ENCODE results near the gene NDC1. TPM values are rescaled to one million over a fixed set of nuclear protein-coding genes. Genes with fewer than 3 reads are reported as not detected.
"Not testable (repeated sequence)": the region's sequence is repeated elsewhere in the genome, so short reads cannot be mapped to it uniquely, and the experiment has no call there.

Gene NDC1
- polyA plus RNA-seq, 4 donors: 26.7 to 33.0 (median 32.3) TPM

DNA sequence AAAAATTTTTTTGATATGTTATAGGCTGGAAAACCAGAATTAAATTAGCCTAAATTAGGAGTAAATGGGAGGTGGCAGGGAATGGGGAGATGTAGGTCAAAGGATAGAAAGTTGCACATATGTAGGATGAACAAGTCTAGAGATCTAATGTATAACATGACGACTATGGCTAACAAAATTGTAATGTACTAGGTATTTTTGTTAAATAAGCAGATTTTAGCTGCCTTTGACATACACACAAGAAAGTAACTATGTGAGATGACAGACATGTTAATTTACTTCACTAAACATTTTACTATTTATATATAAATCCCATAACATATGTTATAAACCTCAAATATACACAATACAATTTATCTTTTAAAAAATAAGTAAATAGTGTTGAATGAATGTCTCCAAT, 68.9 kb downstream of the NDC1 start:
- no peak for DNase-seq (ENCODE audit: low read depth in 4 of 4, low spot score in 3 of 4)

DNA sequence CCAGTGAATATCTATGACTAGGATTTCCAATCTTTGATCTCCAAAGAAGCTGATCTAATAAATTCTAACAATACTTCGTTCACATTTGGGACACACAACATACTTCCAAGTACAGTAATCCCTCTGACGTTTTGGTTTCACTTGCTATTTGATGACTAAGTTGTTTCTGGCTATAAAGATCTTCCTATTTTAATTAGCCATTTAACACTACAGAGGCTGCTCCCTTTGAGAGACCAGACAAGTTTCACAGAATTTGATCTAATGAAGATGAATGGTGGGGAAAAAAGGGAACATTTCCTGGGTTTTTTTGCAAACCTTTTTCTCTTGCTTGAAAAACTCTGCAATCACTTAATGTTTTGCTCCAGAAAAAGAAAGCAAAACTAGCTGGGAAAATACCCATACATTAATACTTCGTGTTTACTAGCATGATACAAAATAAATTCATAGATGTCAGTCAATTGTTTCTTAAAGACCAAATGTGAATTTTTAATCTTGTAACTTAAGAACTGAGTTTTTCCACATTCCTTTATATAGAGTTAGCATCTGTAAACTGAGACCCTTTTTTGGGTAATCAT, 71.2 kb downstream of the NDC1 start:
- no peak for DNase-seq (ENCODE audit: low read depth in 4 of 4, low spot score in 3 of 4)

DNA sequence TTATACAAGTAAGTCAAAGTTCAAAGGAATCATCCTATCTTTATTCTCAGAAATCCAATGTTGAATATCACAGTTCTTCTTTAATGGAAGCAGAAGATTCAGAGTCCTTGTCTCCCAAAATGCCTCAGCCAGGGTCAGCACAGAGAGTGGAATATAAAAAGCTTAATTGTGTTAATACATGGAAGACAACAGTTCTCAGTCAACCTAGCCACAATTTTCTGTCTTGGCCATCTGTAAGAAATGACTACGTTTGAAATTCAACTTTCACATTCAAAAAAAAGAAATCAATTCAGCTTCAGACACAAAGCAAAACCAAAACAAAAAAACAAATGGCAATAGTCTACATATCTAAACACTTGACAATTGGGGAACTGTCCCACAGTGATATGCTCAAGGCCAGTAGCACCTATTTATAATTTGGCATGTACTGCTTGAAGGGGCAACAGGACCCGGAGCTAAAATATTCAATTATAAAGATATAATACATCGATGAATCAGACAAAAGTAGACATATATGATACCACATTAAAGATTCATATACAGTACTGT, 71.8 kb downstream of the NDC1 start:
- no peak for DNase-seq (ENCODE audit: low read depth in 4 of 4, low spot score in 3 of 4)

DNA sequence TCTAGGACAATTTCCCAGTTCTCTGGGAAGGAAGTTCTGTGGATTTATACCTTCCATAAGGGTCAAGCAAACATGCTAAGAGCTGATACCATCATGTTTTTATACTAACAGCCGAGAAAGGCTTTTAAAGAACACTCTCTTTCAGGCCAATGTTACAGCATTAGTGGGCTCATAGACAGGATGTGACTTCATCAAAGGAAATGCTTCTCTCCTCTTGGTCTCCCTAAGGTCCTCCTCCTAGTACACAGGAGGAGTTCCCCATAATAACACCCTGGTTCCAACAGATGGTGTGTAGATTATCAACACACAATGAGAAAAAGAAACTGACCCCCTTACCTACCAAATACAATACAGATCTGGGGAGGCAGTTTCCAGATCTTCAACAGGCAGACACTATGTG, 72.4 kb downstream of the NDC1 start:
- no peak for DNase-seq (ENCODE audit: low read depth in 4 of 4, low spot score in 3 of 4)

DNA sequence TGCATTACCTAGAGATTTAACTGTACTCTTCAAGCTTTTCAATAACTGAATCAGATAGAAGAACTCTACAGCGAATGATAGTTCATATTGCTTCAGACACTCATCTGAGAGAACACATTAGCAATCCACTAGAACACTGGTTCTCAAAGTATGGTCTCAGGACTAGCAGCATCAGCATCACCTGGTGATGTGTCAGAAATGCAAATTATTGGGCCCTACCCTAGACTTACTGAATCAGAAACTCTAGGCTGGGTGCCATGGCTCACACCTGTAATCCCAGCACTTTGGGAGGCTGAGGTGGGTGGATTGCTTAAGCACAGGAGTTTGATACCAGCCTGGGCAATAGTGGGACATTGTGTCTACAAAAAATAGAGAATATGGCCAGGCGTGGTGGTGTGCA, 74.2 kb downstream of the NDC1 start:
- DNase-seq (ENCODE audit: low read depth in 4 of 4, low spot score in 3 of 4): no peak

DNA sequence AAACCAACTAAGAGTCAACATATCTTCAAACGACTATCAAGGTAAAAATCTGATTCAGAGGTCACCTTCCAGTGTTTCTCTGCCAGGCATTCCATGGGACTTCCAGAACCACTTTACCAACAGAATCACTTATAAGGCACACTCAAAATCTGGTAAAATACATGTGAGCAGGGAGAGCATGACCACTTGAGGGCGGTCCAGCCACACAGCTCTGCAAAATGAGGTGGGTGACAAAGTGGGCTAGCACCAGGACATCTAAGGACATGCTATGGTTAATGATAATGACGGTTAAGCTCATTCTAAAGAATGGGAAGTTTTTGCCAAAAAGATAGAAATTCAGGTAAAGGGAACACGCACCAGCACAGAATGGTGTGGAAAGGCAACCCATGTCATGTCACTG, 74.6 kb downstream of the NDC1 start:
- no peak for DNase-seq (ENCODE audit: low read depth in 4 of 4, low spot score in 3 of 4)

DNA sequence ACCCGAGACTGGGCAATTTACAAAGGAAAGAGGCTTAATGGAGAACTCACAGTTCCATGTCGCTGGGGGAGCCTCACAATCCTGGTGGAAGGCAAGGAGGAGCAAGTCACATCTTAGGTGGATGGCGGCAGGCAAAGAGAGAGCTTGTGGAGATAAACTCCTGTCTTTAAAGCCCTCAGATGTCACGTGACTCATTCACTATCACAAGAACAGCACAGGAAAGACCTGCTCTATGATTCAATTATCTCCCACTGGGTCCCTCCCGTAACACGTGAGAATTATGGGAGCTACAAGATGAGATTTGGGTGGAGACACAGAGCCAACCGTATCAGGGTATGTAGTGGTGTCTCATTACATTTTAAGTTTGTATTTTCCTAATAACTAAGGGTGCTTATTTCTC, 77.6 kb downstream of the NDC1 start:
- DNase-seq (ENCODE audit: low read depth in 4 of 4, low spot score in 3 of 4): not testable (repeated sequence)

DNA sequence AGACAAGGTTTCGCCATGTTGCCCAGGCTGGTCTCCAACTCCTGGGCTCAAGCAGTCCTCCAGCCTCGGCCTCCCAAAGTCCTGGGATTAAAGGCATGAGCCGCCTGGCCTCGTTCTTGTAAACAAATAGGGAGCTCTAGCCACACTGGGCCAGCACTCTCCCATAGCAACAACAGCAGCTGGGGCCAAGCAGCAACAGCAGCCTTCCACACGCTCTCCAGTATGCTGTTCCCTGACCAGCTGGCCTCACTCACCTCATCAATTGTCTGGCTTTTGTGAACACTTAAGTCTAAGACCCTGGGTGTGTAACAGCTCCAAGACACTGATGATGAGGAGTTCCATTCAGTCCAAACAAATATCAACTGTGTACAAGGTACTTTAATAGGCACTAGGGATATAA, 82.2 kb downstream of the NDC1 start:
- DNase-seq (ENCODE audit: low read depth in 4 of 4, low spot score in 3 of 4): no peak

DNA sequence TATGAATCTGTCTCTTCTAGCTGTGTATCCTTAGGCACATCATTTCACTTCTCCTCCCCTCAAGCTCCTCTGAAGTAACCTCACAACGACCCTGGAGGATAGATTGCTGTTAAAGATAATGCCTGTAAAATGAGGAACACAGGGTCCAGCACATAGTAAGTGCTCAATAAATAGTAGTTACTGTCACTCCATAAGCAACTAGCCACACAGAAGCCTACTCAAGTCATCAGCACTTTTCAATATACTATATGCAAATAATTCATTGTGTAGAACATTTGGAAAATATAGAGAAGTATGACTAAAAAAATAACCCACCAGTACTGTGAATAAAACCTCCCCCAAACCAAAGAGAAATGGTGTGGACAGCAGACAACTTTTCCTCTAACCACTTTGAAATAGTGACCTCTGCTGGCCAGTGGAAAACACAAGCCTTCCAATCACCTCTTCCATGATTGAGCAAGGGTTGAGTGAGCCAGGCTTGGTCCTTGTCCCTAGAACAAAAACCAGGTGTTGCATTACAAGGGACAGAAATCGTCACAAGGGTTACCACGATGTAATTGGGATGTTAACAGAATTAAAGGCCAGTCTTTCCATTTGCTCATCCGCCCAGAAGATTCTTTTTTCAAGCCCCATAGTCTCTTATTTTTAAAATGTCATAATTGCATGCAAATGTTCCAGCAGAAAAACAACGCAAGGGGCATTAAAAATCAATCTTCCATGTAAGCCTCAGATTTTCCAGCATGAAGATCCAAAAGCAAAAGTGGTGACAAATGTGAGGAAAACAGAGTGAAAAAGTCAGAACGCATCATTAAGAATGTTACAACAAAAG, 83.4 kb downstream of the NDC1 start:
- no peak for DNase-seq (ENCODE audit: low read depth in 4 of 4, low spot score in 3 of 4)

DNA sequence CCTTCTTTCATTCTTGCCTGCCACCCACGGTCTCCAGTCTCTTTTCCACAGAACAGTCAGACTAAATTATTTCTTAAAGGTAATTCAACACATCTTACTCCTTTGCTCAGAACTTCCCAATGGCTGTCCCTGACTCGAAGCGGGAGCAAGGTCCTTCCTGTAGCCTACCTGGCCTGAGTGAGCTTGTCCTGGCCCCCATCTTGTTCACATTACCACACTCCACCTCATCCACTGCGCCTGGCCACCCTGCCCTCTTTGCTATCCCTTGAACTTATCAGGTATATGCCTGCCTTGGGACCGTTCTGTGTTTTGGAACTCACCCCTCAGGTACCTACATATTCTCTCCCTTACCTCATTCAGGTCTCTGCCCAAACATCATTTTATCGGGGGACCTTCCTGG, 85.8 kb downstream of the NDC1 start:
- DNase-seq (ENCODE audit: low read depth in 4 of 4, low spot score in 3 of 4): no peak

DNA sequence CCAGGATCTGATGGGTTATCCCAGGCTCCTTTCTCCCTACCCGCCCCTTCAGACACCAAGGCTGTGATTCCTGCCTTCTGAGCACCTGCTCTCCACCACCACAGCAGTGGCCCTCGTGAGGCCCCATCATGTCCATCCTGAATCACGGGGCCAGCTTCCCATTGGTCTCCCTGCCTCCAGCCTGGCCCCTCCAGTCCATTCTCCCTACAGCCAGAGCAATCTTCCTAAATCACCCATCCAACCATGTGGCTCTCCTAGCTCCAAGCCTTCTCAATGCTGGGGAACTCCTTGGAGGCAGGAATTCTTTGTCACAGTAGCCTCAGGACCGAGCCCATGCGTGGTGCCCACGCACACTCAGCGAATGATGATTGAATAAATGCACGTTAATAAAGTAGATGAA, 90.3 kb downstream of the NDC1 start:
- DNase-seq (ENCODE audit: low read depth in 4 of 4, low spot score in 3 of 4): no peak

DNA sequence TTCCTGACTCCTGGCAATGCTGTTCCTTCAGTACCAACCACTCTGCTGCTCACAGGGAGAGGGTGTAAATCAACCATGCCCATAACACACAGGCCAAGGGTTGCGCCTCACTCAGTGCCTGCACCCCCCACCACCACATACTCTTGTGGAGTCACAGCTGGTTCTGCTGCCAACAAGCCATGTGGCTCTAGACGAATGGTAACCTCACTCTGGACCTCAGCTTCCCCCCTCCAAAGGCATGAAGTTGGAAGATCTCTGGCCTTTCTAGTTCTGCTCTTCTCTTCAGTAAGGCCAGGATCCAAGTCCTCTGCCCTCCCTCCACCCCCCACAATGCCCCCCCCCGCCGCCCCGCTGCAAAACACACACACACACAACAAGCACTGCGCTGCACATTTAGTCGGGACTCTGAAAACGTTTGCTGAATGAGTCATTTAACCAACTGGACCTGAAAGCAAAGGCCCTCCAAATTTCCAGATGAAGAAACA, 97.4 kb downstream of the NDC1 start:
- no peak for DNase-seq (ENCODE audit: low read depth in 4 of 4, low spot score in 3 of 4)

DNA sequence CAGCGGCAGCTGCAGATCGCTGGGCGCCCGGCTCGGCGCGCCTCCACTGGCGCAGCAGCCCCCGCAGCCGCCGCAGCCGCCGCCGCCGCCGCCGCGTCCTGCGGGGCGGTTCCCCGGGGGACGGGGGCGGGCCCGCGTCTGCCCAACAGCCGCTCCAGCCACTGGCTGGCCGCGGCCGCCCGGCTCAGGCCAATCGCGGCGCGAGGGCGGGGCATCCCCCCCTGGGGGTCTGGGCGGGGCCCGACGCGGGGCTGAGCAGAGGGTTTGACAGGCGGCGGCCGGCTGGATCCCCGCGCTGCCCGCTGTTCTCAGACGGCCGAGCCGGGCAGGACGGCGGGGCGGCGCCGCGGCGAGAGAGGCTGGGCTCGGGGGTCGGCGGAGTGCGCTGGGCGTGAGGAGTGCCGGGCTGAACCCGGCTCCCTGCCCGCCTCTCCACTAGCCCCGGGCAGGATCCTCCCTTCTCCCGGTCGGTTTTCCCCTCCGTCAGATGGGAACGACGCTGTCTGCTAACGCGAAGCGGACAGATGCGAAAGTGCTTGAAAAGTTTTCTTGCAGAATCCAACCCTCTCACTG, 98.9 kb downstream of the NDC1 start, which contains the start of gene GLIS1:
Gene GLIS1, minus strand, starts transcription at position 56 of the 573 bp plus-strand sequence. CDS start 1,100 bp downstream, outside the sequence.
- DNase-seq (ENCODE audit: low read depth in 4 of 4, low spot score in 3 of 4): peak; percentile 71 to 76 (median 75)

DNA sequence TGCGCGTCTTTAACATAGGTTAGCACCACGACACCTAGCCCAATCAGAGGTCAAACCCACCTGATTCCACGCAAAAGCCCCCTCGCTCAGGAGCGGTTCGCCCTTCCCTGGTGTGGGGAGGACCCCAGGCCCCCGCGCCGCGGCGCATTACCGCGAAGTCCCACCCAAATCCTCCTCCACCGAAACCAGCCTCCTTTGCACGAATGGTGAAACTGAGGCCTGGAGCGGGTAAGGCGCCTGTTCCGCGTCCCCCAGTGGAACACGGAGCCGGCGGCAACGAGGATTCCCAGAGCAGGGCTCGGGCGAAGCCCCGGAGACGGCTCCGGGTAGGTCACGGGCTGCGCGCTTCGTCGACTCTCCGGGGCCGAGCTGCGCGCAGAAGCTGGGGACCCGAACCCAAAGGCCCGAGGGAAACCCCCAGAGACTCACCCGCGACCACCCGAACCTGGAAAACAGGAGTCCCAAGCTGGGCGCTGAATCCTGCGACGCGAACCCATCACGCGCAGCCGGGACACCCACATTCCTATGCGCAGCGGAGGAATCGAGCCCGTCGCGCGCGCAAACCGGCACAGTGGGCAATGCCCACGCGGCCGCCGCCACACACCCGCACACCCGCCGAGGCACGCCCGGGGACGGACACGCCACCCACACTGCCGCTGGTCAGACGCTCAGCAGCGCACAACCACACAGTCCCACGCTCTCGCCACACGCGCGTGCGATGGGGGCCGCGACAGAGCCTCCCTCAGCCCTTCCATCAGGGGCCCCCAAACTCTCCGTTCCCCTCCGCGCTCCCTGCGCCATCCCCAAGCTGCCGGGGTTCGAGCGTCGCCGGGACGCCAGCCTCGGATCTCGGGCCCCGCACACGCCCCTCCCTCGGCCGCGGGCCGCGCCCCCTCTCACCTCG, 99.6 kb downstream of the NDC1 start:
- no peak for DNase-seq (ENCODE audit: low read depth in 4 of 4, low spot score in 3 of 4)

DNA sequence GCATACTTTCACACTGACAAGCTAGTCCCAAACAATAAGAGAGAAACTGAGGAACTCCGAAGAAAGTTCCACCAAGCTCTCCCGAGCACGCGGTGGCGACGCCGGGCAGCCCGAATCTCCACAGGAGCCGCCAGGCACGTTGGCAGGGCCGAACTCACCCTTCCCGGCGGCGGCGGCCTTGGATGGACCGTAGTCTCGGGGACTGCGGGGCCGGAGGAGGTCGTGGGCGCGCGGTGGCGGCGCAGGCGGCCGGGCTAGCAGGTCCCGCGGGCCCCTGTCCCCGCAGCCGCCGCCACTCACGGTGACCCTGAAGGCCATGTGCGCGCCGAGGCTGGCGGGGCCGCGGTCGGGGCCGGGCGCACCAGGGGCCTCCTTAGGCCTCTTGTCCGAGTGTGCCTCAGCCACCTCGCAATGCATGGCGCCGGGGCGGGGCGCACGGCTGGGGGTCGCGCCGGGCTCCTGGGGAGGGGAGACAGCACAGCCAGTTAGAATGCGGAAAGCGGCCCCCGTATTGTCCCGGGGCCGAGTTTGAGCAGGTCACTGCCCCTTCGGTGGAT, 100.4 kb downstream of the NDC1 start:
- no peak for DNase-seq (ENCODE audit: low read depth in 4 of 4, low spot score in 3 of 4)

DNA sequence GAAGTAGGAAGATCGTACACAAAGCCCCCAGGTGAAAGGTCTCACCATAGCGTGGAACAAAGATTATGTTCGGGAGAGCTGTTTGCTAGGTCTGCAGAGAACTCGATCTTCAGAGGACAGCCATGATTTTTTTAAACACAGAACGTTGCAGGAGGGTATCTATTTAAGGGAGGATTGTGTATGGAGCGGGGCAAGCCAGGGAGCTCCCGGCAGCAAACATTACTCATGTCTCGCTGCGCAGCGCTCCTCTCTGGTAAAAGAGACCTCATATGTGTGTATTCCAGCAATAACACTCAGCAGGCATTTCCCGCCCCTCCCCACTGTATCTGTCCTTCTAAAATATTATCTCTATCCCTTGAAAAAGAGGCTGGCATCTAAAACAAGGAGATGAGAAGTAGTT, 101.8 kb downstream of the NDC1 start:
- no peak for DNase-seq (ENCODE audit: low read depth in 4 of 4, low spot score in 3 of 4)

DNA sequence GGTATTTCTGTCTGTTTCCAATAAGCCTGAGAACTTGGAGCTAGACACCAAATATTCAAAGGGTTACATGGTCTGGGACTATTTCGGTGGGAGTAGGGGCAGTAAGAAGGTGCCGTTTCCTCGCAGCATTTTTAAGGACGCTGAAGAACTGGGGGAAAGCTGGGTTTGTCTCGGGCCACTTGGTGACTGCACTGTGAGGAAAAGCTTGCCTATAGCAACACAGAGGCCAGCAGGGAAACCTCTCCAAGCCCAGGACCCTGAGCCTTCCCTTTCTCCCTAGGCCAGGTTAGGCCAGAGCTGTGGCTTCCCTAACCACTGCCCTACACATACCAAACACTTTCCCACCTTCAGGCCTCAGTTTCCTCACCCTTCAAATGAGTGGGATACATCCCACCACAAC, 102.4 kb downstream of the NDC1 start:
- DNase-seq (ENCODE audit: low read depth in 4 of 4, low spot score in 3 of 4): no peak

DNA sequence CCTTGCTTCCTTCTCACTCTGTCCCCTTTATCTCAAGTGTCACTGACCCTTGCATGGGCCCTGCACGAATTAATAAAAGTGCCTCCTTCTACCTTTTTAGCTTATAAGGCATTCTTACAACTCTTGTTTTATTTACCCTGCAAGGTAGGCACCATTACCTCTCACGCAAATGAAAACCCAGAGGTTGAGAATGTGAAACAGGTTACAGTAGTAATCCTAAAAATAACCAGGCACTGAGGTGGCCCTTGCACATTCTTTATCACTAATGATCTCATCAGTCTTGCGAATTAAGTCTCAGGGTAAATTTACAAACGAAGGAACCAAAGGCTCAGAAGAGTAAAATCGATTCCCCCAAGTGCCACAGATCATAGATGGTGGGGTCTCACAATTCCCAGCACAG, 102.8 kb downstream of the NDC1 start:
- no peak for DNase-seq (ENCODE audit: low read depth in 4 of 4, low spot score in 3 of 4)

DNA sequence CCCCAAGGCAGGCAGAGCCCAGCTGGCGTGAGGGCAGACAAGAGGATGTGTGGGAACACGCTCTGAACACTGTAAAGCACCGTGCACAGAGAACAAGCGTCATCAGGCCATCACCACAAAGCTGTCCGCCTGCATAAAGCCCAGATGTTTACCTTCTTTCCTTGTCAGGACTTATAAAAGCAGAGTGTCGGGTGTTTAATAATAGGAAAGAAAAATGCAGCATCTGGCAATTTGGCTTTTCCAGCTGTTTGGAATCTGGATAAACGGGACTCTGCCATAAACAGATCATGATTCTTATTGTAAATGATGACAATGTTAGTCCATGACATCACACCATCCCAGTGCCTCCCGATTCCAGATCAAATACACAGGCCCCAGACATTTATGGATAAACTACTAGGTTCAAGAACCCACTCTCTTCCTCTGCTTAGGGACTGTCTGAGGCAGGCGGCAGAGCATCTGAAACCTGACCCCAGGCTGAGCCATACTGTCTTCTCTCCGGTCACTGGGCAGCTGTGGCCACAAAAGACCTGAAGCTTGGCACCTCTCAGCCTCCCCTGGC, 103.4 kb downstream of the NDC1 start:
- no peak for DNase-seq (ENCODE audit: low read depth in 4 of 4, low spot score in 3 of 4)
